ENCODE results near the gene VCL.
"Not testable (repeated sequence)": the region's sequence is repeated elsewhere in the genome, so short reads cannot be mapped to it uniquely, and the experiment has no call there.

The VCL gene

DNA sequence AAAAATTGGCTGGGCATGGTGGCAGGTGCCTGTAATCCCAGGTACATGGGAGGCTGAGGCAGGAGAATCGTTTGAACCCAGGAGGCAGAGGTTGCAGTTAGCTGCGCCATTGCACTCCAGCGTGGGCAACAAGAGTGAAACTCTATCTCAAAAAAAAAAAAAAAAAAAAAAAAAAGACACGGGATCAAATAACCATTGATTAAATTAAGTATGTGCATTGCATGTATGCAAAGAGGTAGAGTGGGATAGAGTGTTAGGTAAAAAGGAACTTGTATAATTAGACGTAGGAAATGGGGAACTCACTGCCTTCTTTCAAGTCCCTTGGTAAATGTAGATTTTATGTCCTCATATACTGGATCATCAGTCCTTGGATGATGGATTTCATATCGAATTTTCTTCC, 13.1 kb downstream of the VCL start:
- DNase-seq, result no peak

DNA sequence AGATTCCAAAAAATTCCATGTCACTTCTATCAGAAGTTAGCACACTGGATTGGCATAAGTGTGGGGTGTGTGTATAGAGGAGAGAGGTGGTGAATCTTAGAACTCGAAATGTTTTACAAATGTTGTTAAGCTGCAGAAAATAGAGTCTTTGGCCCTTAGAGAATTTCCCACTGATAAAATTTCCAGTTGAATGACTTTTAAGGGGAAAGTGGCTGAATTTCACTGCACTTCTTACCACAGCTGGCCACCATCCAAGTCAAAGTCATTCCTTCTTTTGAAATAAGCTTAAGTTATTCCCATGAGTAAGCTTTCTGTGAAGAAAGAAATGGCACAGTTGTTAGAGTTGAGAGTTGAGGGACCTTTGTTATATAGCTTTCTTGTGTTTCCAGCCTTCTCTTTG, 13.9 kb downstream of the VCL start:
- no peak for DNase-seq

DNA sequence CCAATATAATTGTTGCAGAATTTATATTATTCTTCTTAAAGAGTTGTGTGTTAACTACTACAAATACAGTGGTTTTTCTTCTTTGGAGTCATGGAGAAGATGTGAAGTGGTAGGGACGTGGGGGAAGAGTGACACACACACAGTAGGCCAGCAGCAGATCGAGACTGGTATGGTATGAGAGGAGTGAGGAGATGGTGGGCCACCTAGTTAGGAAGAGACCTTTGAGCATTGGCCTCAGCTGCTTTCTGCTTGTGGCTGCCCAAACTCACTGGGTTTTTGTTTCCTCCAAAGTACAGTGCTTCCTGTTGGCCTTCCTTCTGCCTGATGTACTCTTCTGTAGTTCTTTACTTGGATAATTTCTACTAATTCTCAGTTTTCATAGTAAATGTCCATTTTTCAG, 14.6 kb downstream of the VCL start:
- no peak for DNase-seq

DNA sequence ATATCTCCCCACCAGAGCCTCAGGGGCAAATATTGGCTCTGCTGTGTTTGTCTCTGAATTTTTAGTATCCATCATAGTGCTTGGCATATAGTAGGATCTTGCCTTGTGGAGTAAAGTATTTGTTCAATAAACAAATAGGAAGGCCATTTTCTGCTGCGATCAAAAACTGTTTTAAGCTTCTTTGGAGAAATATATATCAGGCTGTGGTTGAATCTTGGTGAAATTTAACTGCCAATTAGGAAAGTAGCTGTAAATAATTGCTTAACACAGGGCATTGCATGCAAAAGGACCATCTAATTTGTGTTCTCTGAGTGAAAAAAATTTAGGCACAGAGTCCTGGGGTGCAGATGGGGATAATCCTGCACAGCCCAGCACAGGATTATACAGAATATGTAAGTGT, 15.1 kb downstream of the VCL start:
- DNase-seq, result no peak

DNA sequence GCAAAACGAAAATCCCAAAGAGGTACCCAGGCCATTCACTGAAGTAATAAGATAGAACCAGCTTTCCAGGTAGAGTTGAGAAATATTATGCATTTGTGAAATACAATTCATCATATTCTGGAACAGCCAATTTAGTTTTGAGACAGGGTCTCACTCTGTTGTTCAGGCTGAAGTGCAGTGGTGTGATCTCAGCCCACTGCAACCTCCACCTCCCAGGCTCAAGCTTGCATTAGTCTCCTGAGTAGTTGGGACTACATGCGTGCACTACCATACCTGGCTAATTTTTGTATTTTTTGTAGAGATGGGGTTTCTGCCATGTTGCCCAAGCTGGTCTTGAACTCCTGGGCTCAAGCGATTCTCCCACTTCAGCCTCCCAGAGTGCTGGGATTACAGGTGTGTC, 16.7 kb downstream of the VCL start:
- not testable (repeated sequence) for DNase-seq

DNA sequence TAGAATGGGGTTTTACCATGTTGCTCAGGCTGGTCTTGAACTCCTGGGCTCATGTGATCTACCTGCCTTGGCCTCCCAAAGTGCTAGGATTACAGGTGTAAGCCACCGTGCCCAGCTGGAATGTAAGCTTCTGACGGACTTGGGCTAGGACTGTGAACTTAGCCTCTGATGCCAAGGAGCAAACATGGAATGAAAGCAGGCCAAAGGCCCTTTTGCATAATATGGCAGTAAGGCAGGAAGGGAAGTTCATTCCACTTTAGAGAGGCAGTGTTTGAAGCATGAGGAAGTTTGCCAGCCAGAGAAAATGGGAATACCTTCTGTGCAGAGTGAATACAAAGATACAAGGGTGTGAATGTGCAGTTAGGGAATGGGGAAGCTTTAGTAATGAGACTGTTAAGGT, 20.3 kb downstream of the VCL start:
- DNase-seq, result no peak

DNA sequence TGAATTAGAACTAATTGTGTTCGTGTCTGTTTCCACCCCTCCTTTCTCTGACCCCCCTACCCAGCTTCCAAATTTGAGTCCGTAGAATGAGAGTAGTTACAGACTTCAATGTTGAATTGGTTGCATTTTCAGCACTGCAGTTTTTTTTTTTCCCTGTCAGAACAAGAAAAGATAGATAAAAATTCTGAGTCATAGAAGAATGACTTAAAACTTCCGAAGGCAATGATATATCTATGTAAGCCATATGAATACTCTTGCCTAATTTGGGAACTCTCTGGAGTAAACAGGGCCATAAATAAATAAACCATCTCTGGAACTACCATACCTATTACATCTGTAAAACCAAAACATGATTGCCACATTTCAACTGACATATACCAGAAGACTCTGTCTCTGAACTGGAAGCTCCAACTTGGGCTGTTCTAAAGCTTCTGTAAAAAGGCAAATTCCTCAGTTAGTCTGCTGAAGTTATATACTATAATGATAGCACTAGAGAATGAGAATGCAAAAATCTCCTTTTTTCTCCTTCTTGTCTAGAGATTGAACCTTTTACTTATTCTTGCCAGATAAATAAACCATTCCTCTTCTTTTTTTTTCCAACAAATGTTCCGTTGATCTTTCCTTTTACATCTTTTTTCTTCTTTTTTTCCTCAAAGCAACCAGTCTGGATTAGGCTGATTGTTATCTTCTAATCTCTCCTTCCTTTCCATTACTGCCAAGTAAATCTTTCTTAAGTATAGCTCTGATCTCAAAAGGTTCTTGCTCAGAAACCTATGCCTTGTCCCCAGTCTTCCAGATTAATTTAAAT, 23.5 kb downstream of the VCL start:
- no peak for DNase-seq

DNA sequence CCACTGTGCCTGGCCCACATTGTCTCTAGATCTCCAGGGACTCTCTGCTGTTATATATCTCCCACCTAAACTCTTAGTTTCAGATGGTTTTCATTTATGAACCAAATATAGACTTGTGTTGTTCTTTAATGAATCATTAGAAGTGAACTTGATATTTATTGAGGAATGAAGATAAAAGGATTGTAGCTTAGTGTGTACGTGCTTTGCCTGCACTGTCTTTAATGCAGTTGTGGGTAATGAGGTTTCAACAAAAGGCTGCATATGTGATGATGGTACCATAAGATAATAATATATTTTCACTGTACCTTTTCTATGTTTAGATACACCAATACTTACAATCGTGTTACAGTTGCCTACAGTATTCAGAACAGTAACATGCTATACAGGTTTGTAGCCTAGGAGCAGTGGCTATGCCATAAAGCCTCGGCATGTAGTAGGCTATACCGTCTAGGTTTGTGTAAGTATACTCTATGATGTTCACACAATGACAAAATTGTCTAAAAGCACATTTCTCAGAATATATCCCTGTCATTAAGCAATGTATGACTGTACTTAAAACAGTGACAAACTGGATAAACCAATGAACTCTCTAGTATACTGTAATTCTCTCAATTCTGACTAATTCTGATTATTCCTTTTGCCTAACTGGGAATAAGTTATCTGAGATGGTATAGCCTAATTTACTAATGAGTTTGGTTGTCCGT, 25.2 kb downstream of the VCL start:
- DNase-seq, result no peak

DNA sequence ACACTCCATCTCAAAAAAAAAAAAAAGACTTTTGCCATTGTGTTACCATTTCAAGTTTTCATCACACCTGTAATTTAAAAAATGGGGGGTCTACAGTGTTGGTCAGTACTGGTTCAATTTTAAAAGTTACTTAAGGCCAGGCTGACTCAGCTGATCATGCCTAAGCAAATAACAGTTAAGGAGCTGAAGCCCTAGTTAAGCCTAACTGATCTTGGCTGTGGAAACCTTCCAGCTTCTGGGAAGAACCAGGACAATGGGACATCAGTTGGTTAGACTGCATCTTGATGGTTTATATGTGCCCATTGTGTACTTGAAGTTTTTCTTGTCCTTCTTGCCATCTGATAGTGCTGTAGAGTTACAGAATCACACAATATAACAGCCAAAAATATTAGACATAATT, 26.7 kb downstream of the VCL start:
- no peak for DNase-seq

DNA sequence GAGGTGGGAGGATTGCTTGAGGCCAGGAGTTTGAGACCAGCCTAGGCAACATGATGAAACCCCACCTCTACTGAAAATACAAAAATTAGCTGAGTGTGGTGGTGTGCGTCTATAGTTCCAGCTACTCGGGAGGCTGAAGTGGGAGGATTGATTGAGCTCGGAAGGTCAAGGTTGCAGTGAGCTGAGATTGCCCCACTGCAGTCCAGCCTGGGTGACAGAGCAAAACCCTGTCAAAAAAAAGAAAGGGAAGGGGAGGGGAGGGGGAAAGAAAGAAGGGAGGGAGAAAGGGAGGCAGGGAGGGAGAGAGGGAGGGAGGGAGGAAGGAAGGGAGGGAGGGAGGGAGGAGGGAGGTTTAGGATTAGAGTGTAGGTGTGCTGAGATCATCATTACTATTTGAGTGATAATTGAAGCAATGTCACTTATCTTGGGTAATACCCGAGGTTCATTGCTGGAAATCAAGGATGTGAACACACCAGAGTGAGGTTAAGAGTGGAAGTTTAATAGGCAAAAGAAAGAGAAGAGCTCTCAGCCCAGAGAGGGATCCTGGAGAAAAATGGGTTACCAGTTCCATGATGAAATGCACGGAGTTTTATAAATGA, 27.6 kb downstream of the VCL start:
- DNase-seq, result no peak

DNA sequence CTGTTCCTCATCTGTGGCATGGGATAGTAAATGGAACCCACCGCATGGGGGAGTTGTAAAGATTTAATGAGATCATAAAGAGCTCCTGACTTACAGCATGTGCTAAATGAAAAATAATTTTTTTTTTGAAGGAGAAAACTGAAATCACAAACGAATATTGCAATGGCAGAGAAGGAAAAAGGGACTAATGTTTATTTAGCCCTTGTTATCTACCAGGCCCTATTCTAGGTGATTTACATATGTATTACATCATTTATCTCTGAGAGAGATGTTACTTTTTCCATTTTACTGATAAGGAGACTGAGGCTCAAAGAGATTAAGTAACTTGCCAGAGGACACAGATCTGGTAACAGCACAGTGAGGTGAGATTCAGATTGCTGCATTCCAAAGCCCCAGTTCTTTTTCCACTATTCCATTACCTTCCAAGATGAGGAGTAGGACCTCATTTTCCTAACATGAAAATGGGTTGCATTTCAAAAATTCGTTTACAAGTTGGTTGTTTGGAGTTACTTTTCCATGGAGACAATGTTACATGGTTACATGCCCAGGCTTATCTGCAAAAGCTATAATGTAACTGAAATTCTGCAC, 28.6 kb downstream of the VCL start:
- no peak for DNase-seq

DNA sequence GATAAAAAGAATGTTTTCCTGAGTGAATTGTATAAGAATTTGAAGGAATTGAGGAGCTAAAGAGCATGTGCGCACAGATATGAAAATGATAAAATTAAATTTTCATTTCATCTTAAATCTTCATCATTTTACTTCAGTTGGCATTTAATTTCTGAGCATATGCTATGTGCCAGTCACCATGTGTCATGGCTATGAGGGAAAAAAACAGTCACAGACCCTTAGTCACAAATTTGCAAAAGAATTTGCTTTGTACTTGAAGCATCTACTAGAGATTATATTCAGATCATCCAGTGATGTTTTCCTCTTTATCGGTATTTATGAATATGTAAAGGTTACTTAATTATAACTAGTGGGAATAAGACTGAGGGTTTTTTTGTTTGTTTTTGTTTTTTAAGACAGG, 29.8 kb downstream of the VCL start:
- DNase-seq, result no peak

DNA sequence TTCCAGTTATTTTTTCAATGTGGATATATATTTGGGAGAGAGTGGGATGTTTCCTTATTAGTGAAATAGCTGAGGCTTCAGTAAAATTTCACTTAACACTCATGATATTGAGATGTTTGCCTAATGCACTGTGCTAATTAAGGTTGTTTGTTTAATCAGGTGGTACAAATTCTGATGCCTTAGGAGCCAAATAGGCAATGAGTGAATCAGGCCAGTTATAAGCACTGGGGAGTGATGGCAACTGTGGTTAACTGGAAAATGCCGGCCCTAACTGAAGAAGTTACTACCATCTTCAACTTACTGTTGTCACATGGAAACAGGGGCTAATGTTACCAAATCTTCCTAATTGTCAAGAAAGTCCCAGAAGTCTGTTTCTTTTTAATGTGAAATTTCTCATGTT, 32.0 kb downstream of the VCL start:
- DNase-seq, result no peak

DNA sequence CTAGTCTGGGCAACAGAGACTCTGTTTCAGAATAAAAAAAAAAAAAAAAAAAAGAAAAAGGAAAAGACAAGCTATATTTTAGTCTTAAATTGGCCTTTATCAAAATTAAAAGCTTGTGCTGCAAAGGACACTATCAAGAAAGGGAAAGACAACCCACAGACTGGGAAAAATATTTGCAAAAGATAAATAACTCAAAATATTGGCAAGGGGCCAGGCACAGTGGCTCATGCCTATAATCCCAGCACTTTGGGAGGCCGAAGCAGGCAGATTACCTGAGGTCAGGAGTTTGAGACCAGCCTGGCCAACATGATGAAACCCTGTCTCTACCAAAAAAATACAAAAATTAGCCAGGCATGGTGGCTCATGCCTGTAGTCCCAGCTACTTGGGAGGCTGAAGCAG, 34.3 kb downstream of the VCL start:
- not testable (repeated sequence) for DNase-seq

DNA sequence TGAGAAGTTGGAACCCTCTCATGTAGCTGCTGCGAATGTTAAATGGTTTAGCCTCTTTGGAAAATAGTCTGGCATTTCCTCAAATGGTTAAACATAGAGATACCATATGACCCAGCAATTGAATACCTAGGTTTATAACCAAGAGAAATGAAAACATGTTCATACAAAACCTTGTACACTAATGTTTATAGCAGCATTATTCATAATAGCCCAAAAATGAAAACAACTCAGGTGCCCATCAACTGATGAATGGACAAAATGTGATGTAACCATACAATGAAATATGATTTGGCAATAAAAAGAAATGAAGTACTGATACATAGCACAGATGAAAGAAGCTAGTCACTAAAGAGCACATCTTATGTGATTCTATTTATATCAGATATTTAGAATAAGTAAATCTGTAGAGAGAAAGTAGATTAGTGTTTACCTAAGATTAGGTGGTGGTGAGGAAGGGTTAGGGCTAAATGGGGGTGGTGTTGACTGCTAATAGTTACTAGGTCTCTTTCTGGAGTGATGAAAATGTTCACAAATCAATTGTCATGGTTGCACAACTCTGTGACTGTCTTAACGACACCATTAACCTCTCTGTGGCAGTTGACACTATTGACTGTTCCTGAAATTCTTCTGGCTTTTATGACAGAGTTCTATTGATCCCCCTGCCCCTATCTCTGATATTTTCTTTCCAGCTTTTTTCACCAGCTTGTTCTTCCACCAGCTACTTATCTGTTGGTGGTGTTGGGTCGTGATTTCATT, 35.2 kb downstream of the VCL start:
- no peak for DNase-seq

DNA sequence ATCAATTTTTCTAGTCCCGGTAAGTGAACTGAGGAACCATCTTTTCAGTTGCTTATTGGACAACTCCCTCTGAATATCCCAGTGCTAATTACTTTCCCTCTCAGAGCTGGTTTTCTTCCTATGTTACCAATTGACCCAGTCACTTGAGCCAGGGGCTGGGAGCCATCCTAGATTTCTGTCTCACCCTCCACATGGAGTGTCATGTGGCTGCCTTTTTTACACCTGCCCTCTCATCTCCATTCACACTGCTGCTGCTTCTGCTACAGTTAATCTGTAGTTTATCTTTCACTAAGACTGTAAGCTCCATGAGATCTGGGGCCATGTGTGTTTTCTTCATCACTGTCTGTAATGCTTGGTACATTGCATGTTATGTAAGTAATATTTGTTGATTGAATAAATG, 35.8 kb downstream of the VCL start:
- DNase-seq, result no peak

DNA sequence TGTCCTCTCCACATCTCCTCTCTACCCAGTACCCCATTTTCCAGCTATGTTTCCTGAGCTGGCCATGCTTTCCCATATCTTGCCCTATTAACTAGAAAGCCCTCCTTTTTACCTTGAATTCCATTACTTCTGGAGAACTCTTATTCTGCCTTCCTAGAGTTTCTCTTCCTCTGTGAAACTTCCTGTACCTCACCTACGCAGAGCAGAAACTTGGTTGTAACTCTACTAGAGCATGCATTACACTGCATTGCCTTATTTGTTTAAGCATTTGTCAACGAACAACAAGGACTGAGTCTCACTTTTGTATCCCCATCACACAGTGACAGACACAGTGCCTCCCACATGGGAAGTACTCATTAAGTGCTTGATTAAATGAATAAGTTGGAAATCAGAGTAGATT, 36.4 kb downstream of the VCL start:
- no peak for DNase-seq

DNA sequence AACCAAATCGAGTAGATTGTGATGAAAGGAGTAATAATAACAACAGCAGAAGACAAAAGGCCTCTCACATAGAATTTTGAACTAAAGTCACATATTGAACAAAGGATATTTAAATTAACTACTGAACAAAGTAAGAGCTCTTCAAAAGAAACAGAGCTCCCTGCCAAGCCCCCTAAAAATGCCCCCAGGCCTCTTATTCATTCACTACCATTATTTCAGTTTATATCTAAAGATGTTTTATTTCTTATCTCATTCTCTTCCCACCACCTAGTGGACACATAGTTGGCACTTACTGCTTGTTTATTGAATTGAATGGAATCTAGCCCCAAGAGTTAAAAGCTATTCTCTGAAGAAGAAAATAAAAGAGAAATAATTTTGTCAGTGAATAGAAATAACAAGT, 37.4 kb downstream of the VCL start:
- DNase-seq, result no peak

DNA sequence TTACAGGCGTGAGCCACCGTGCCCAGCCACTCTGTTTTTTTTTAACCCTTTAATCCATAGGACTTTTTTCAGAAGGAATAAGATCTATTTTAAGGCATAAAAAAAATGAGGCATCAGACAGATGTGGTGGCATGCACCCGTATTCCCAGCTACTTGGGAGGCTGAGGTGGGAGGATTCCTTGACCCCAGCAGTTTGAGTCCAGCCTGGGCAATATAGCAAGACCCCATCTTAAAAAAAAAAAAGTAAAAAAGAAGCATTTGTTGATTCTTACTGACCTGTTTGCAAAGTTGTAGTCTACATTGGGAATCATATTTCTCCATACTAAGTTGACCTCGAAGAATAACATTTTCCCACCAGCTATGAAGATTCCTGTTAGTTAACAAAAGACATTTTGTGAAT, 38.6 kb downstream of the VCL start:
- DNase-seq, result no peak

DNA sequence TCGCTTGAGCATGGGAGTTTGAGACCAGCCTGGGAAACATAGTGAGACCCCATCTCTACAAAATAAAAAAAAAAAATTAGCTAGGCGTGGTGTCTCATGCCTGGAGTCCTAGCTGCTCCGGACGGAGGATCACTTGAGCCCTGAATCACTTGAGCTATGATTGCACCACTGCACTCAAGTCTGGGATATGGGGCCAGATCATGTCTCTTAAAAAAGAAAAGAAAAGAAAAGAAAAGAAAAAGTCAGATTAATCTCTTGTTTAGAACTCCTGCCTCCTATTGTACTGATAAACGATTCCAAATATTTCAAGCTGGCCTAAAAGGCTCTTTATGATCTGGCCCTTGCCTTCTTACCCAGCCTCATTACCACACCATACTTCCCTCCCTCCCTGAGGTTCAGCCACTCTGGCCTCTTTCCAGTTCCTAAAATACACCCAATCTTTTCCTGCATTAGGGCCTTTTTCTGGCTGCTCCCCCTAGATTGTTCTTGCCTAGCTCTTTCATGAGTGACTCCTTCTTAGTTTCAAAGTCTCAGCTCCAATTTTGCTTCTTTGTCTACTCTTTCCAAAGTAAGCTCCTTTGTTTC, 41.7 kb downstream of the VCL start:
- no peak for DNase-seq

DNA sequence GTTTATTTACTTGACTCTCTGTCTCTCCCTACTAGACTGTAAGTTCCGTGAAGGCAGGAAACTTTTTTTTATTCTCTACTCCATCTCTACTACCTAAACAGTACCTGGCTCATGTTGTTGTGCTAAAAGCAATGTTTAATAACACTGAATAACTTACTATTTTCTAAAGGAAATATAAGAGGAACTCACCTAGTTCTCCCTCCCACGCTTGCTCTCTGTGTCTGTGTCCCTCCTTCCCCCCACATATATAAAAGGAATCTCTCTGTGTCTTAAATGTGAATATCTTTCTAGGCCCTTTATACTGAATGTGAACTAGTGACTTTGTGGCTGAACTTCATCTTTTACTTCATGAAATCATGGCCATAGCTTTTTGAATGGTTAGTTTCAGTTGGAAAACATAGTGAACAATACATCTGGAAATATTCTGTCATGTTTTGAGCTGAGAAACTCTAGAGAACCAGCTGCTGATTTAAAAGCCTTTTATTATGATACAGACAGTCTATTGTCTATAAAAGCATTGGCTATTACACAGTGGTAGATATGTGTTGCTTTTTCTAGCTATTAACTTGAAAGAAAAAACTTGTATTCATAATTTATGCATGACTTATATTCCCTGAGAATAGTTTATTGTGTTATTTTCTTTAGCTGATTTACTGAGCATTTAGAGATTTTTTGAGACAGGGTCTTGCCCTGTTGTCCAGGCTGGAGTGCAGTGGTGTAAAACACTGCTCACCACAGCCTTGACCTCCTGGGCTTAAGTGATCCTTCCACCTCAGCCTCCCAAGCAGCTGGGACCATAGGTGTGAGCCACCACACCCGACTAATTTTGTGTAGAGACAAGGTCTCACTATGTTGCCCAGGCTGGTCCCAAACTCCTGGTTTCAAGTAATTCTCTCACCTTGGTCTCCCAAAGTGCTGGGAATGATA, 42.5 kb downstream of the VCL start:
- no peak for DNase-seq

DNA sequence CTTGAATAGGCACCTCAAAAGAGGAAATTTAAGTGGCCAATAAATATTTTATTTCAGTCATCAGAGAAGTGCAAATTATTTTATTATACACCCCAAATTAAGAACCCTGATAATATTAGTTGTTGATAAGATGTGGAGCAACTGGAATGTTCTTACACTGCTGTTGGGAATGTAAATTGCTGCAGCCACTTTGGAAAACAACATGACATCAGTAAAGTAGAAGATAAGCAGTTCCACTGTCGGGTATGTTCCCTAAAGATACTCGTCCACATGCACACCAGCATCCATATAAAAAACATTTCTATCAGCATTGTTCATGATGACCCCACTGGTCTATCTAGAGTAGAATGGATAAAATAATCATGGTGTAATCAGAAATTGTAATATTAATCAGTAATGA, 46.5 kb downstream of the VCL start:
- DNase-seq, result no peak
